ENCODE results near the gene PANK4.
"Not testable (repeated sequence)": the region's sequence is repeated elsewhere in the genome, so short reads cannot be mapped to it uniquely, and the experiment has no call there.

Gene PANK4

DNA sequence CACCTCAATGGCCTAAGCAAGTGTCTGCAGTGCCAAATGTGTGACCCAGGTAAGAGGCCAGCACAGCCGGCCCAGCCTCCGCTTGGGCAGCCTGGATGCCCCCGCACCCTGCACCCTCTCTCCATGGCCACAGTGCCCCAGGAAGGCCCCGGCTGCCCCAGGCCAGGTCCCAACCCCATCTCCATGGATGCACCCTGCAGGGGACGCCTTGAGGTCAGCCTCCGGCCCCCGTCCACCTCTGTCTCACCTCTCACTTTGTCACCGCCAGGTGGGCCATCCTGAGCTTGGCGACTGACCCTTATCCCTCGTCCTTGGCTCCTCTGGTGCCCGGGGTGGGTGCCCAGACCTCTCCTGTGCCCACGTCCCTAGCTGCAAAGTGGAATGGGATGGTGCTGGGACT lies 32.0 kb upstream of the PANK4 start:
- no peak for DNase-seq

DNA sequence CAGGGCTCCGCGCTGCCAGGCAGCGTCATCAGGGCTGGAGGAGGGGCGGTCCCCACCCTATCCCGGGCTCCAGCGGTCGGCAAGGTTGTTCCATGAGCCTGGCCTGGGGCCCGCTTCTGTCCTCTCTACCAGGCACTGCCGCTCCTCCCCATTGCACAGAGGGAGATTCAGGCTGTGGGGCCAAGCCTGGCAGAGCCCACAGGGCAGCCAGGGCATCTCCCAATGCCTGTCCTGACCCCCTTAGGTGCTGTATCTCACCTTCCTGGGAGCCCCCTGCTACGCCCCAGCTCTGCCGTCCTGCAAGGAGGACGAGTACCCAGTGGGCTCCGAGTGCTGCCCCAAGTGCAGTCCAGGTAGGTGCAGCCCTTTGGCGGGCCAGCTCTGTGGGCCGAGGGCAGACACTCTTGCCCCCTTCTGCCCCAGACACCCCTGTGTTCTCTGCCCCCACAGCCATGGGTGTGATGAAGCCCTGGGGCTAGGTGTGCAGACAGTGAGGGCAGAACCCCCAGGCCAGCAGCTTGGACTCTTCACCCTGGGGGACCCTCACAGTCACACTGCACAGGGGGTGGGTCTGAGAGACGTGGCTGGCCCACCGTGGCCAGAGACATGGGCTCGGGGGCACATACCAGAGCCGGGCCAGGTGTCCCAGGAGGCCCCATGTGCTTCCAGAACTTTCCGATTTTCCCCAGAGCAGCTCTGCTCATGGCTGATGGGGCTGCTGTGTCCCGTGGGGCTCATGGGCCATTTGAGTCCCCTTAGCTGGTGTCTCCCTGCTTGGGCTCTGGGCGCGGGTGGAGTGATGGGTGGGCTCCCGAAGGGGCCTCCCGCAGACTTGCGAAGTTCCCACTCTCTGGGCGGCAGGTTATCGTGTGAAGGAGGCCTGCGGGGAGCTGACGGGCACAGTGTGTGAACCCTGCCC lies 31.3 kb upstream of the PANK4 start:
- no peak for DNase-seq

DNA sequence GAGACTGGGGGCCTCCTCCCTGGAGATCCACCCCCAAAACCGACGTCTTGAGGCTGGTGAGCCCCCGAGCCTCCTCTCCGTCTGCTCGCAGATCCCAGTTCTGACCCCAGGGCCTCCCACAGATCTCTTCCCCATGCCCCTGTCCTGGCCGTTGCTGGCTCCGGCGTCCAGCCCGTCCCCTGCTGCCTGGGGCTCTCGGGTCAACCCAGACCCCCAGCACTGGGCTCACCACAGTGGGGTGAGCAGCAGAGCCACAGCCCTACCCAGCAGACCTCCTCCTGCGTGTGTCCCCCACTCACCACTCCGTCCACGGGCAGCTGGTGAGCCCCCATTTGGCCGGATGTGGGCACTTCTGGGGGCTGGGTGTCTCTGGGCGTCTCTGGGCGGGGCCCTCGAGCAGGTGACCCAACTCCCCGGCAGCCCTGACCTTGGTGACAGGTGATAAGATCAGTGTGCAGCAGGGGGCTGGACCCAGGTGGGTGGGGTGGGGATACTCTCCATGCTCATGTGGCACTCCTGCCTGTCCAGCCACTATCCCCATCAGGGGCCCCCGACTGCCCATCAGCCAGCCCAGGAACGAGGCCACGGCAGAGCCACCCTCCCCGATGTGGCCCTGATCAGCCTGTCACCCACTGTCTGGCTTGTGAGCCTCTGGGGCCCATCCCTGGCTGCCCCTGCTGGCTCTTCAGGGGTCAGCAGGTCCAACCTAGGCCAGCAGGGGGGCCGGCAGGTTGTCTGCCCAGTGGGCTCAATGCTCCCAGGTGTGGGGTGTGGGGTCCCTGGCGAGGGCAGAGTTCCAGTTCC lies 30.5 kb upstream of the PANK4 start:
- DNase-seq, result no peak

DNA sequence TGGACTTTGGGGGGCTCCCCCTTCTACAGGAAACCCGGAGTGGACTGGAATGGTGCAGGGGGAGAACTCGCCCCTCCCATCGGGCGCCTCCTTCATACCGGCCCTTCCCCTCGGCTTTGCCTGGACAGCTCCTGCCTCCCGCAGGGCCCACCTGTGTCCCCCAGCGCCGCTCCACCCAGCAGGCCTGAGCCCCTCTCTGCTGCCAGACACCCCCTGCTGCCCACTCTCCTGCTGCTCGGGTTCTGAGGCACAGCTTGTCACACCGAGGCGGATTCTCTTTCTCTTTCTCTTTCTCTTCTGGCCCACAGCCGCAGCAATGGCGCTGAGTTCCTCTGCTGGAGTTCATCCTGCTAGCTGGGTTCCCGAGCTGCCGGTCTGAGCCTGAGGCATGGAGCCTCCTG lies 29.9 kb upstream of the PANK4 start, which contains the start of gene TNFRSF14:
Gene TNFRSF14 (plus strand): TSS at position 95 of the 401 bp plus-strand sequence. CDS start 294 bp downstream, at position 389.
- DNase-seq, result peak; percentile 35 to 56 (median 46)

DNA sequence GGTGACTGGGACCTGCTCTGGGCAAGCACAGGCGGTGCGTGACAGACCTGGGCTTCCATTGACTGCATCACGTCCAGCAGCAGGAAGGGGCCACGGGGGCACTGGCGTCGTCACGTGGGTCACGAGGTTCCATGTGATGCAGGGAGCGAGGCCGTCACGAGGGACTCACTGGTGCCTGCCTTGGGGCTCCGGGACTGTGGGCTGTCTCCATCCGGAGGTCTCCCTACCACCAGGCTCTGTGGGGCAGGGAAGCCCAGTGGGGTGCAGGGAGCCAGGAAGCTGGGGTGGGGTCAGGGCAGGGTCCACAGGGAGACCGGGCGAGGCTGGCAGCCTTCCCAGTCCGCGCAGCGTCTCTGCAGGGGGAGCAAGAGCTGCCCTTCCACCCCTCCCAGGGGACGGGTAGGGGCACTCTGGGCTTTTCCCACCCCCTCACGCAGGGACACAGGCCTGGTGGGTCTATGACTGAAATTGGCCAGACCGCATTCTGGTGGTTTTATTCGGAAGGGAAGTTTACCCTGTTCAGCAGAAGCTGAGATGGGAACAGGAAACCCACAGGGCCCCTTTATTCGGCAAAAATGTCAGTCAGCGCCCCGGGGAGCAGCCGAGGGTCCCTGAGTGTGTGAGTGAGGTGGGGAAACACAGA lies 29.4 kb upstream of the PANK4 start:
- DNase-seq, result peak; percentile 26 to 57 (median 52)

DNA sequence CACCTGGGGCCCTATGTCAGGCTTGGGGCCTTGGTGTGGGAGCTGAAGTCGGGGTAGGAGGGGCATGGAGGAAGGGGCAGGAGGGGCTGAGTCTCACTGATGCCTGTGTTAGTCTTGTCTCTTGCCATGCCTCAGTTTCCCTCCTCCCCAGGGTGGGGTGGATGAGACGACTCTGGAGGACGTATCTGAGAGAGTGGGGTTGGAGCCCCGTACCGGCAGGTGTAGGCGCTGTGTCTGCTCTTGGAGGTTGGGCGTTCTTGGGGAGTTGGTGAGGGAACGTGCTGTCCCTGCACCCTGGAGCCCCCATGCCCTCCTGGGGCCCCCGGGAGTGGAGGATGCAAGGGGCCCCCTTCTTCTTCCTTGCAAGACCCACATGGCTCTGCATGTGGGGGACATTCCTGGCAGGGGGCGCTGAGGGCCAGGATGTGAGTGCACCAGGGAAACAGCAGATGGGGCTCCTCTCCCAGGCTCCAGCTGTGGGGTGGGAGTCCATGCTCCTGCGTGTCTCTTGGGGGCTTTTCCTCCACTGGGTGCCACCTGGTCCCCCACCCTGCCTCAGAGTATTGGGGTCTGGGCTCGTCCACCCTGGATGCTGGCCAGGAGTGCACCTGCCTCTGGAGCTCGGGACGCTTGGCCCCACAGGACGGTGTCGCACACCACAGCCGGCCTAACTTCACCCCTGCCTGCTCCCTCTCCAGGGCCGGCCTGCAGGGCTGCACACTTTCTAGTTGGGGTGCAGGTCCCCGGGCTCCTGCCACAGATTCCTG lies 28.4 kb upstream of the PANK4 start:
- peak in 1 of 4 experiments; percentile 45 for DNase-seq

DNA sequence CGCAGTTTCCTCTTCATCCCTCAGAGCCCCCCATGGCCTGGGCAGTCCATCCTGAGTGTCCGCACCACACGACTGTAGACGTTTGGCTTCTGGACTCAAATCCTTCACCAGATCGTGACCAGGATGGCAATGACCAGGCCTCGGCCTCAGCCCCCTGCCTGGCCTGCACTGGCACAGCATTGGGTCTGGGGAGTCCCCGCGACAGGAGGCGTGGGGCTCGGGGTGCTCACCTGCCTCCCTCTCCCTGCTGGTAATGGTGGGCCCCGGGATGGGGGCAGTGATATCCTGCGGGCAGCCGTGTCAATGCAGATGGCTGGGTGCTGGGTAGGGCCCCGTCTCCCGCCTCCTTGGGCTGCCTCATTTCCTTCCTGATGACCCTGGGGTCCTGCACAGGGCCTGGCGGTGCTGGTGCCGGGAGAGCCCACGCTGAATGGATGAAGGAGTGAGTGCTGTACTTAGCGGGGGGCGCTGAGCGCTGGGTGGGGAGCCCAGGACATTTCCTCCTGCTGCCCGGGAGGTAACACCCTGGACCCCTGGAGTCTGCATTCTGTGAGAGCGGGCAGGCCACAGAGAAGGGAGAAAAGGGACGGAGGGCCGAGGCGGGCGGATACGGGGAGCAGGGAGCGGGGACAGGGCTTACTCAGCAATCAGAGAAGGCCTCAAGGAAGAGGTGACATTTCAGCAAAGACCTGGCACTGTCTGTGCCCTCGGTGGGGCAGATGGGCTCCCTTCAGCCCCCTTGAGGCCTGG lies 27.6 kb upstream of the PANK4 start:
- DNase-seq, result no peak

DNA sequence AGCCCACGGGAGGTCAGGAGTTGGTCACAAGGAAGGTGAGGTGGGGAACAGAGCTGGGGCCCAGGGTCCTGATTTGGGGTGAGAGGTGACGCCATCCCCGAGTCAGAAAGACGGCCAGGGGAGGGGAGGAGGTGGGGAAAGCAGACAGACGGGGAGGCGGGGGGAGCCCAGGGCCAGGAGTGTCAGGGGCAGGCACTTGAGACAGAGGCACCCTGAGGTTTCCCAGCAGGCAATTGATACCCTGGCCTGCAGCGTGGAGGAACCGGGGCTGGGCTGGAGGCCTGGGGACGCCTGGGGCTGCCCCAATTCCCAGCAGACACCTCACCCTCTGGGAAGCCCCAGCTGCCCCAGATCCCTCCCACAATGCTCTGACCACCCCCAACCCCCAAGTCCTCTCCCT lies 26.7 kb upstream of the PANK4 start:
- DNase-seq, result not testable (repeated sequence)

DNA sequence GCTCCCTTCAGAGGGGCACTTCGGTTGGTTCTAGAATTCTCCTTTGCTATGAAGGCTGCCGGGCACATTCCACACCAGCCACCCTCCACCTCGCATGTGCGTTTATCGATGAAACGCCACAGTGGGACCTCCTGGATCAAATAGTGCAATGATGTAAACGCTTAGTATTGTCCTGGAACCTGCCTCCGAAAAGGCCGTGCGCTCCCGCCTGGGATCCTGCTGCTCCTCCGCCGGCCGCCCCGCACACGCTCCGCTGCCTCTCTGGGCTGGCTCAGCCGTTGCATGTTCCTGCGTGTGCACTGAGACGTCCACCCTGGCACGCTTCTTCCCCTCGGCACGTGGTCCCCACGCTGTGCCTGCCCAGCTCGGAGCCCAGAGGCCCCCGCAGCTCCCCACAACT lies 25.8 kb upstream of the PANK4 start:
- no peak for DNase-seq

DNA sequence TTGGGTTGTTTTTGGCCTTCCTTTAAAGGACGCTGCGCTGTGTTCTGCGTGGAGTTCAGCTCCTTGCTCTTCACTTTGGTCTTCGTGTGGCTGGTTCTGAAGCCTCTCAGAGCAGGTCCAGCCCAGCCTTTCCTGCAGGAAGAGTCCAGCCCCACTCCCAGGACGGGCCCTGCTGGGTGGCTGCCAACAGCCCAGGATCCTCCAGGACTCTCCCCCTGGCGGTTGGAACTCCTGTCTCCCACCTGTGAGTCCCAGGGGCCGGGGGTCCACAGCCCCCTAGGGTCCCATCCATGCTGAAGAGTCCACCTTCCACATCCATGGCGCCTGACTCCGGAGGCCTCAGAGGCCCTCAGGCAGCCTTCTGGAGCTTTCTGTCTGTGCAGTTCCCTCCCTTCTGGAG lies 25.1 kb upstream of the PANK4 start:
- DNase-seq, result not testable (repeated sequence)

DNA sequence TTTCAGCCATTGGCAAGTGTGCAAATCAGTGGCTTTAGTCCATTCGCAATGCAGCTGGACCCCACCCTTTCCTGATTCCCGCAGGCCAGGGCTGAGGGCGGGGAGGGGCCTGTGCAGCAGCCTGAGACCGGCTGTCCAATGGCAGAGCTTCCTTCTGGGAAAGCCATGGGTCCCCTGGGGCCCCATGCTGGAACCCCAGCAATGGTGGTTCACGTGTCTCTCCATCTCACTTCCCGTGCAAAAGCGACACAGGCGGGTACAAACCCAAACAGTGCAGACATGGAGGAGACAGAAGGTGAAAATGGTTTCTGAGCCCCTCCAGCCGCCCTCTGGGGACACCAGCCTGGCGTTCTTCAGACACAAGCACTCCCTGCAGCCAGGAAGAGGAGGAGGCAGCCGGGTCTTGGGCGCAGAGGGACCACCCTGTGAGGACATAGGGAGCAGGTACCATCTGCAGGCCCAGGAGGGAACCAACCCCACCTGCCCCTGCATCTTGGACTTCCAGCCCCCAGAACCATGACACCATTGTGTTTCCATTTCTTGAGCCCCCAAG lies 24.0 kb upstream of the PANK4 start:
- not testable (repeated sequence) for DNase-seq

DNA sequence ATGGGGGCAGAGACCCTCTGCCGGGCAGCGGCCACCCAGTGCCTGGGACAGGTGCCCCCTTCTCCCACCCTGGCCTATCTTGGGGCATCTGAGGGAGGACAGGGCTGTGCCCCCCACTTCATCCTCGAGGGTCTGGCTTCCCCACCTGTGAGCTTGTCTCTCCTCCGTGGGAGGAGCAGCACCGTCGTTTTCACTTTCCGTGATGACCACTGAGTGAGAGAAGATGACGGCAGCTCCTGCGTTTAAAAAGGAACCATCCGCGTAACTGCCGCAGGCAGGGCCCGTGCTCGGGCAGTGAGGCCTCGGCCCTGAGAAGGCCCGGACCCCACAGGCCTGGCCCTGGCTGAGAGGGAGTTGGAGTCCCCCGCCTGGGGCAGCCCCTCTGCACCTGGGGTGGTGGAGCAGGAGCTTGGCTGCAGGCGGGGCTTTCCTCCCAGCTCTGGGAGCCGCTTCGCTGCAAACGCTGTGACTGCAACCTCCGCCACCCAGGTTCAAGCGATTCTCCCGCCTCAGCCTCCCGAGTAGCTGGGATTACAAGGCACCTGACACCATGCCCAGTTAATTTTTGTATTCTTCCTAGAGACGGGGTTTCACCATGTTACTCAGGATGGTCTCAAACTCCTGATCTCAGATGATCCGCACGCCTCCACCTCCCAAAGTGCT lies 23.1 kb upstream of the PANK4 start:
- not testable (repeated sequence) for DNase-seq

DNA sequence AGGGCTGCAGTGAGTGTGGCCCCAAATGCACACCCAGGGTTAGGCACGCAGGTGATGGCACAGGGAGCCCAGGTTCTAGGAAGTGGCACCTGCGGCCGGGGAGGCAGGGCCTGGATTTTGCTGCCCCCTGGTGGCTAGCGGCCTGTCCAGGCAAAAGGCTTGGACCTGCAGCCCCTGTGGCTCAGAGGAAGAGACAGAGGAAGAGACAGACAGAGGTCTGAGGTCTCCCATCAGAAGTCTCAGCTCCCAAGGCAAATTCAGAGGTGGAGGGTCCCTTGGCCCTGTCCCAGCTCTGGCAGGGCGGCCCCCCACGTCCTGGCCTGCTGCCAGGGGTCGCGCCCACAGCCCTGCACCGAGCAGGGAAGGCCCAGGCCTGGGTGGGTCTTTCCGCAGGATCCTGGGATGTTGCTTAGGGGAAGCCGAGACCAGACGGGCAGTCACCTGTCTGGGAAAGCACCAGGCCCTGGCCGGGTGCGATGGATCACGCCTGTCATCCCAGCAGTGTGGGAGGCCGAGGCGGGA lies 21.7 kb upstream of the PANK4 start:
- DNase-seq, result peak; percentile 64 to 76 (median 75)

DNA sequence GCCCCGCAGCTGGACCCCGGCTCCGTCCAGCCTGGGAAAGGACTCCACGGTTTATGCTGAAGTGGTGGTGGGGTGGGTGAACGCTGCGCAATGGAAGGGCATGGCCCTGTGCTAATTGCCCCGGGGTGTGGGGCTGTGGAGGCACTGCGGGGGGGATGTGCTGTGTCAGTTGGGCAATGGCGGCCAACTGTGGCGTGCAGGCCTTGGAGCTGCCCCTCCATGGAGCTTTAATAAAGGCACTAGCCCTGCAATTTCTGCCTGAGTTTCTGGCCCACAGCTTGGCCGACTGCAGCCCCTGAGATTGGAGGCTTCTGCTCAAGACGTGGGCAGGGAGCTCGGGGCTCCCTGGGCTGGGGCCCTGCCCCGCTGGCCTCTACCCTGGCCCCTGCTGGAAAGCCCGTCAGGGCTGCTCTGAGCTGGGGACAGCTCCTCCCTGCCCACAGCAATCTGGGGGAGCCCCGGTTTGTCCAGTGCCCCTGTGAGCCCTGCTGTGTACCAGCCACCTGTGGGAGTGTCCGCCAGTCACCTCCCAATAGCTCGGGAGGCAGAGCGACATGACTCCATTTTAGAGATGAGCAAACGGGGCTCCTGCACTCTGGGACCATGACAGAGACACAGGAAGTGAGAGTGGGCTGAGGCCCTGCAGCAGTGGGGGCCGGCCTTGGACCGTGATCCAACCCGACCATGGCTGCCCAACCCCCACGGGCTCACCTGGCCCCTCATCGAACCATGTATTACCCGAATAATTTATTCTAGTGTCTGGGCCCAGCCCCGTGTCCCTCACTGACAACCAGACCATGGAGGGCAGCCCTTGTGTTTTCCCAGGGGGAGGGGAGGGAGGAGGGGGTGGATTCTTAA lies 21.0 kb upstream of the PANK4 start:
- peak in 3 of 4 experiments; percentile 57 to 60 (median 57) for DNase-seq

DNA sequence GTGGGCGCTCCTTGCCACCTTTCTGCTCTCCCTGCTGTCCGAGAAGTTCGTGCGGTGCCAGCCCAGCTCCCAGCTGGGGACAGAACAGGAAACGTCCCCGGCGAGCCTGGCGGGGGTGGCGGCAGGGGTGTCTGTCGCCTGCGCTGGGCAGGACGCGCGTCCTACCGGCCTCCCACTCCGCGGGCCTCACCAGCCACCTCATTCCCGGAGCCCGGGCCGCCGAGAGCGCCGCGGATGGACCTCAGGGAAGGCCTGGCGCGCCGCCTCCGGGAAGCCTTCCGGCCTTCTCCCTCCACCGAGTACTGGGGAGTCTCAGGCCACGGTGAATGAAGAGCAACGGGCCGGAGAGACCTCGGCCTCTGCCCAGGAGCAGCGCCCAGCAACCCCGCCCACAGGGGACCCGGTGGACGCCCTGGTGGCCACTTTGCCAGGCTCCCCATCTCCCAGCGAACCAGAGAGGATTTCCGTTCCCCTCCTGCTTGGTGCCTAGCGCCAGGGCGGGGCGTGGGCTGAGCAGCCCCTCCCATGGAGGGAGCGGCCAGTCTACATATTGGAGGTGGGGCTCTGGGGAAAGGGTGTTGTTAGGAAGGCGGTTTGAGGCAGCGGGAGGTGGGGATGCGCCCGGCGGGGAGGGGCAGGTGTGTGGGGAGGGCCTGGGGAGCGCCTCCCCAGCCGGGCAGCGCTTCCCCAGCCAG lies 20.3 kb upstream of the PANK4 start:
- DNase-seq, result peak; percentile 57 to 67 (median 64)

DNA sequence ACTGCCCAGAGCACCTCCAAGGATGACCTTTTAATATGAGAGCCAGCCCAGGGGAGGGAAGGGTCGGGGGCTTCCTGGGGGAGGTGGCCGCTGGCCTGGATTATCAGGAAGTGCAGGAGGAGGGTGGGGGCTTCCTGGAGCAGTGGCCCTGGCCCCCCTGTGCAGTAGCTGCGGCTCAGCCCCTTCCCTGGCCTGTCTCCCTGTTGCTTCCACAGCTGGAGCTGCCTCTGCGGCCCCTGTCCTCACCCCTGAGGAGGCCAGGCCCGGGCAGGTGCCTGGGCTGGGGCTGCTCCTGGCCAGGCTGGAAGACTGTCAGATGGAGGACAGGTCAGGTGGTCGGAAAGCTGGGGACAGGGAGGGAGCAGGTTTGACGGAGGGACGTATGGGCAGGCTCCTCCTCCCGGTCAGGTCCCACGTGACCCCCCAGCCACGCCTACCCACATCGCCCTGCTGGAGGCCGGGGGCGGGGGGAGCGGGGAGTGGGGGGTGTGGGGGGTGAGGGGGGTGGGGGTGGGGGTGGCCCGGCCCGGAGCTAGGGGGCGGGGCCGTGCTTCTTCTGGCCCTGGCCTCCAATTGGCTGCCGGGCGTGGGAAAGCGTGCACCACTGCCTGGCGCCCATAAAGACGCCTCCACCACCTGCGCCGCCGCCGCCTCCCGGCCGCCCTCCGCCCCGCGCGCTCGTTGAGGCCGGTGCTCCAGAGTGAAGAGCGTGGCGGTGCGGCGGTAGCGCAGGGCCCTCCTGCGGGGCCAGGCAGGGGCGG lies 19.5 kb upstream of the PANK4 start:
- peak; percentile 69 to 89 (median 79) for DNase-seq

DNA sequence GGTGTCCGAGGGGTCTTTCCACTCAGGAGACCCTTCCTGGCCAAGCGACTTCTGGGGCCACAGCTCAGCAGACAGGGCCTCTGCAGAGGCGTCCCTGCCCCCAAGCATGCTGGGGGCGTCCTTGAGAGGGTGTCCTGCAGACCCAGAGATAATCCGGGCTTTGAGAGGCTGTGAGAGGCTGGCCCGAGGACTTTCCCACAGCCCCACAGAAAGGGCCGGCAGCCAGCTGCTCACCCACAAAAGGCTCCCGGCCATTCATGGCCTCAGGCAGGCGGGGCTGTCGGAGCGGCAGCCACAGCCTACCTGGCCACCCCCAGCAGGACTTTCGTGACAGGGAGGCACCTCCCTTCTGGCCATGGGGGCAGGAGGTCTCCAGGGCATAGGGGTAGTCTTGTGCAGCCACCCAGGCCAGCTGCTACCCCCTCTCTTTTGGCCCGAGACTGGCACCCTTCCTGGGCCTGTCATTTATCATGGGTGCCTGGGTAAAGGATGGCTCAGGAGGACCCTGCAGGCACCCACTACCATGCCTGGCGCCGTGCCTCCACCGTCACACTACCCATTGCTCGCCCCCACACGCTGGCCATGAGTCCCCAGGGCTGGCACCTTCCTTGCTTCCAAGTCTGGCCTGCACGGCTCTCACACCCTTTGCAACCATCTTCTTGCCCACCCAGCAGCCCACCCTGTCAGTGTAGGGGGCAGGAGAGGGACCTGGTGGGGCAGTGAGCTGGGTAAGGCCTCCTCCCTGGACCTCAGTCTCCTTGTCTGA lies 18.7 kb upstream of the PANK4 start:
- no peak for DNase-seq
